Endothelial cell of umbilical vein (primary cell): ENCODE measurements around the gene RASAL2. TPM values are rescaled to one million over a fixed set of nuclear protein-coding genes. Genes with fewer than 3 reads are reported as not detected.

Source experiments
- BruUV-seq: library from RNA; stranded (reverse); fragments of 400-500 nt; replicated peaks from 2 replicates; lab custom pipeline; 2021; lab: Mats Ljungman, UMichigan
- CTCF ChIA-PET: fragments of 300-600, 350-600 bp; sonication (Branson Sonifier 250); formaldehyde crosslinking; loops from one replicate; lab custom pipeline; 2021; ENCODE audit warnings: antibody characterized with exemption, inconsistent platforms; lab: Charles Lee
- POLR2A ChIA-PET: fragments of 300-600, 350-600 bp; sonication (Branson Sonifier 250); formaldehyde crosslinking; loops from one replicate; lab custom pipeline; 2021; ENCODE audit warnings: antibody characterized with exemption, inconsistent platforms; lab: Charles Lee
- DNase-seq: peaks from one replicate; pipeline ENCODE4 v3.0.0-alpha.2; 2011; ENCODE audit warnings: low read depth, low spot score
- FAIRE-seq: peaks from 2 replicates; lab custom pipeline; 2011; peaks lifted over from hg19 to GRCh38; lab: Jason Lieb, UNC
- H2AFZ ChIP-seq: 2 replicates; pipeline ENCODE4 v1.6.0; 2012; ENCODE audit warnings: low read depth, low read length, control low read depth, inconsistent platforms
- H3K27ac ChIP-seq: 2 replicates; pipeline ENCODE4 v1.5.1; 2011; ENCODE audit warnings: low read depth, mild to moderate bottlenecking, control low read depth, low read length, moderate library complexity; ENCODE audit not compliant: insufficient read depth
- H3K27me3 ChIP-seq, 2 experiments: 2 replicates each; pipeline versions ENCODE4 v1.6.0 to v1.6.1; 2011; ENCODE audit warnings: low read length in 2 of 2, mixed read lengths in 1 of 2; ENCODE audit not compliant: control insufficient read depth in 2 of 2, insufficient read depth in 2 of 2
- H3K36me3 ChIP-seq, 2 experiments: 2 replicates in 1 of 2; 3 replicates in 1 of 2; pipeline ENCODE4 v1.5.1; 2011; ENCODE audit warnings: low read length in 2 of 2, mild to moderate bottlenecking in 1 of 2, moderate library complexity in 1 of 2; ENCODE audit not compliant: control insufficient read depth in 2 of 2, insufficient read depth in 2 of 2; ENCODE audit errors: extremely low read depth in 1 of 2
- H3K4me1 ChIP-seq: 3 replicates; pipeline ENCODE4 v1.5.1; 2011; ENCODE audit warnings: mild to moderate bottlenecking, low read length; ENCODE audit not compliant: control insufficient read depth, insufficient read depth; ENCODE audit errors: extremely low read depth
- H3K4me2 ChIP-seq: 2 replicates; pipeline ENCODE4 v1.6.1; 2011; ENCODE audit warnings: low read length, control low read depth, mixed read lengths; ENCODE audit not compliant: insufficient read depth
- H3K4me3 ChIP-seq, 3 experiments: fragments of 200-600 bp in 1 of 3; sonication (generic), shearing (Covaris generic) in 1 of 3; replicated peaks in 1 of 3; 2 replicates each; pipeline ENCODE4 v1.5.1; 2011 to 2016; ENCODE audit warnings: control low read depth in 3 of 3, low read length in 3 of 3, mild to moderate bottlenecking in 2 of 3, inconsistent platforms in 1 of 3, low read depth in 1 of 3, moderate library complexity in 1 of 3; ENCODE audit not compliant: insufficient read depth in 1 of 3
- H3K79me2 ChIP-seq: 2 replicates; pipeline ENCODE4 v1.6.0; 2012; ENCODE audit warnings: low read length, inconsistent platforms; ENCODE audit not compliant: control insufficient read depth, insufficient read depth
- H3K9ac ChIP-seq: replicated peaks from 2 replicates; pipeline ENCODE3; 2011; ENCODE audit warnings: low read length, control low read depth; ENCODE audit not compliant: insufficient read depth; ENCODE audit errors: extremely low read depth
- H3K9me1 ChIP-seq: replicated peaks from 3 replicates; pipeline ENCODE4 v1.6.0; 2011; ENCODE audit warnings: mild to moderate bottlenecking, low read length; ENCODE audit not compliant: control insufficient read depth, insufficient read depth; ENCODE audit errors: extremely low read depth
- H3K9me3 ChIP-seq: replicated peaks from 2 replicates; pipeline ENCODE4 v1.5.1; 2012; ENCODE audit warnings: low read length, inconsistent platforms; ENCODE audit not compliant: control insufficient read depth, insufficient read depth
- H4K20me1 ChIP-seq: replicated peaks from 2 replicates; pipeline ENCODE3; 2011; ENCODE audit warnings: mild to moderate bottlenecking, low read length; ENCODE audit not compliant: control insufficient read depth, insufficient read depth; ENCODE audit errors: extremely low read depth
- CTCF ChIP-seq, 2 donors: IDR thresholded peaks; 1 replicate in 1 of 2; 2 replicates in 1 of 2; pipeline ENCODE4 v1.5.1; 2011; ENCODE audit warnings: low read length in 2 of 2, mild to moderate bottlenecking in 2 of 2, moderate library complexity in 2 of 2, control low read depth in 1 of 2, inconsistent platforms in 1 of 2, low read depth in 1 of 2; ENCODE audit not compliant: insufficient read depth in 1 of 2; ENCODE audit errors: extremely low read depth in 1 of 2
- EZH2 ChIP-seq: IDR thresholded peaks from 2 replicates; pipeline ENCODE4 v1.6.1; 2012; ENCODE audit warnings: borderline replicate concordance, low read depth, mild to moderate bottlenecking, moderate library complexity, low read length, inconsistent platforms; ENCODE audit not compliant: severe bottlenecking
- FOS ChIP-seq: IDR thresholded peaks from 2 replicates; pipeline ENCODE4 v1.6.1; 2011; ENCODE audit warnings: mild to moderate bottlenecking, low read length, moderate library complexity, borderline replicate concordance; ENCODE audit not compliant: insufficient read depth
- GATA2 ChIP-seq: IDR thresholded peaks from 2 replicates; pipeline ENCODE4 v1.7.0; 2011; ENCODE audit warnings: low read depth, mild to moderate bottlenecking, moderate library complexity, mixed read lengths, low read length; ENCODE audit not compliant: insufficient read length, insufficient read depth
- JUN ChIP-seq: IDR thresholded peaks from 2 replicates; pipeline ENCODE4 v1.6.1; 2011; ENCODE audit warnings: borderline replicate concordance, low read depth; ENCODE audit not compliant: insufficient read length, insufficient read depth
- MYC ChIP-seq: IDR thresholded peaks from one replicate; pipeline ENCODE4 v1.6.1; 2011; ENCODE audit warnings: mild to moderate bottlenecking, low read depth, low read length
- POLR2A ChIP-seq: IDR thresholded peaks from 2 replicates; pipeline ENCODE4 v1.6.1; 2012; ENCODE audit warnings: low read depth, mild to moderate bottlenecking, control low read depth, low read length
- POLR2AphosphoS5 ChIP-seq: IDR thresholded peaks from 2 replicates; pipeline ENCODE4 v1.6.1; 2012; ENCODE audit warnings: low read depth, mild to moderate bottlenecking, control low read depth, low read length, moderate library complexity; ENCODE audit not compliant: insufficient read depth
- dilution Hi-C: fragments of 300-500 bp; cut with MboI; formaldehyde crosslinking; loops from one replicate; pipeline ENCODE4 v1.15.0; 2019; ENCODE audit warnings: low sequenced_read_pairs; ENCODE audit not compliant: extremely low pct_ligation_motif_present
- intact Hi-C: fragments of 100-400 bp; cut with micrococcal nuclease; formaldehyde crosslinking; loops from one replicate; pipeline ENCODE4 v1.10.0; 2022
- polyA plus RNA-seq, 4 experiments: library from polyadenylated mRNA; depleted of rRNA in 3 of 4; stranded (reverse) in 3 of 4; unstranded in 1 of 4; fragments of >200 nt; gene quantifications; 2 replicates each; pipeline versions ENCODE4 v1.2.1 to v1.2.3, GENCODE V29; 2011 to 2012; ENCODE audit warnings: missing spikeins in 1 of 4
- total RNA-seq: library from RNA; stranded (reverse); gene quantifications from 2 replicates; pipeline ENCODE4 v1.2.3, GENCODE V29; 2021
- TF ChIP-seq, protein P1 (sequence below): IDR thresholded peaks from 2 replicates; pipeline ENCODE4 v1.6.1; 2011; ENCODE audit not compliant: insufficient read depth, insufficient read length

The RASAL2 gene
- total and polyA plus RNA-seq, 2 donors (not counting 3 experiments of a cell fraction or from before 2014, with no cell fraction given): 12.5 to 15.5 TPM

- Histone ChIP-seq H3K4me1 (no peaks in the 10 kb centered on the region), H4K20me1 (no peaks in the 10 kb centered on the region), H3K9ac (no peak overlapping the region), H3K9me3 (no peaks in the 10 kb centered on the region), H3K27ac (no peak overlapping the region), H3K36me3 (no peaks in the 10 kb centered on the region), H3K79me2 (no peaks in the 10 kb centered on the region), H2AFZ (no peak overlapping the region), H3K27me3 (no peaks in the 10 kb centered on the region), H3K9me1 (no peaks in the 10 kb centered on the region), H3K4me2 (no peak overlapping the region), H3K4me3 (no peak overlapping the region)
- CTCF ChIA-PET: interaction anchor here (1.0 to 1.6 kb wide), 5 partner anchors 11 to 276 kb away, joined by 3 to 5 read pairs (median 3); no protein-coding TSS in a partner anchor
- peak; percentile 21 for DNase-seq
- no peak for TF ChIP-seq GATA2
- no peak for TF ChIP-seq EZH2
- TF ChIP-seq POLR2A: no peak
- no peak for TF ChIP-seq JUN
- TF ChIP-seq, protein P1, sequence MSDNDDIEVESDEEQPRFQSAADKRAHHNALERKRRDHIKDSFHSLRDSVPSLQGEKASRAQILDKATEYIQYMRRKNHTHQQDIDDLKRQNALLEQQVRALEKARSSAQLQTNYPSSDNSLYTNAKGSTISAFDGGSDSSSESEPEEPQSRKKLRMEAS: no peak
- TF ChIP-seq FOS: no peak
- no peak for TF ChIP-seq POLR2AphosphoS5
- TF ChIP-seq MYC: no peak
- TF ChIP-seq CTCF (IDR thresholded peaks at IDR 0.05; ENCODE audit: extremely low read depth in 1 of 2, insufficient read depth in 1 of 2, low read depth in 1 of 2, low read length in 2 of 2): no peak
- BruUV-seq: no TSS peak
- POLR2A ChIA-PET: no interaction called here
- intact Hi-C loops: no loop called here
- FAIRE-seq: no peak
- dilution Hi-C loops: no loop called here
Measured at GRCh38 chr1:178224358-178224757, 130.5 kb downstream of the RASAL2 start.
